Neuronal stem cell (in vitro differentiated cells): Measurements from ENCODE around the gene NUDT6.
"Not testable (repeated sequence)": the region's sequence is repeated elsewhere in the genome, so short reads cannot be mapped to it uniquely, and the experiment has no call there.

Source experiments
- DNase-seq: peaks from one replicate; pipeline ENCODE4 v3.0.0-alpha.2; 2013; ENCODE audit warnings: low spot score
- H2AFZ ChIP-seq: one replicate; pipeline ENCODE4 v1.6.1; 2013; ENCODE audit warnings: mild to moderate bottlenecking, low read length, inconsistent platforms
- H2AK5ac ChIP-seq: 2 replicates; pipeline ENCODE4 v1.6.1; 2013; ENCODE audit warnings: low read depth, mild to moderate bottlenecking, inconsistent platforms, low read length, moderate library complexity, mixed read lengths
- H2BK120ac ChIP-seq: 2 replicates; pipeline ENCODE4 v1.6.1; 2013; ENCODE audit warnings: low read depth, mild to moderate bottlenecking, inconsistent platforms, low read length, moderate library complexity, mixed read lengths
- H2BK12ac ChIP-seq: one replicate; pipeline ENCODE4 v1.6.1; 2013; ENCODE audit warnings: low read length, inconsistent platforms
- H2BK15ac ChIP-seq: 2 replicates; pipeline ENCODE4 v1.6.1; 2013; ENCODE audit warnings: mild to moderate bottlenecking, low read length, inconsistent platforms, mixed read lengths
- H2BK5ac ChIP-seq: one replicate; pipeline ENCODE4 v1.6.1; 2013; ENCODE audit warnings: inconsistent platforms, mild to moderate bottlenecking, low read length, moderate library complexity
- H3K14ac ChIP-seq: one replicate; pipeline ENCODE4 v1.6.1; 2013; ENCODE audit warnings: low read length, inconsistent platforms
- H3K18ac ChIP-seq: 2 replicates; pipeline ENCODE4 v1.6.1; 2013; ENCODE audit warnings: low read length, inconsistent platforms
- H3K23ac ChIP-seq: 2 replicates; pipeline ENCODE4 v1.6.1; 2013; ENCODE audit warnings: low read depth, mild to moderate bottlenecking, mixed read lengths, low read length, inconsistent platforms; ENCODE audit not compliant: poor library complexity
- H3K27ac ChIP-seq: replicated peaks from 3 replicates; pipeline ENCODE4 v1.5.1; 2013; ENCODE audit warnings: low read length, inconsistent platforms
- H3K27me3 ChIP-seq, 3 experiments: 2 replicates each; pipeline ENCODE4 v1.6.1; 2013; ENCODE audit warnings: low read length in 3 of 3, mild to moderate bottlenecking in 2 of 3, inconsistent platforms in 1 of 3, low read depth in 1 of 3, mixed read lengths in 1 of 3, moderate library complexity in 1 of 3; ENCODE audit not compliant: control insufficient read depth in 3 of 3, insufficient read depth in 3 of 3
- H3K36me3 ChIP-seq, 2 donors: replicated peaks in 1 of 2; 2 replicates each; pipeline ENCODE4 v1.6.1; 2013; ENCODE audit warnings: low read length in 2 of 2; ENCODE audit not compliant: control insufficient read depth in 2 of 2, insufficient read depth in 2 of 2
- H3K4ac ChIP-seq: 2 replicates; pipeline ENCODE4 v1.6.1; 2013; ENCODE audit warnings: inconsistent platforms, mild to moderate bottlenecking, low read length, moderate library complexity
- H3K4me1 ChIP-seq, 2 donors: 1 replicate in 1 of 2; 2 replicates in 1 of 2; pipeline ENCODE4 v1.6.1; 2013; ENCODE audit warnings: low read length in 2 of 2, low read depth in 1 of 2; ENCODE audit not compliant: control insufficient read depth in 2 of 2, insufficient read depth in 1 of 2
- H3K4me2 ChIP-seq: one replicate; pipeline ENCODE4 v1.6.1; 2013; ENCODE audit warnings: mild to moderate bottlenecking, low read length, inconsistent platforms; ENCODE audit not compliant: insufficient read depth, poor library complexity, severe bottlenecking
- H3K4me3 ChIP-seq, 2 donors: 2 replicates each; pipeline ENCODE4 v1.5.1; 2013; ENCODE audit warnings: low read length in 2 of 2, mild to moderate bottlenecking in 2 of 2, inconsistent platforms in 1 of 2, moderate library complexity in 1 of 2
- H3K79me1 ChIP-seq: one replicate; pipeline ENCODE4 v1.6.1; 2013; ENCODE audit warnings: low read depth, mild to moderate bottlenecking, inconsistent platforms, low read length, moderate library complexity
- H3K9ac ChIP-seq: one replicate; pipeline ENCODE4 v1.6.1; 2013; ENCODE audit warnings: mild to moderate bottlenecking, low read depth, low read length, inconsistent platforms; ENCODE audit not compliant: poor library complexity
- H3K9me3 ChIP-seq, 2 donors: replicated peaks in 1 of 2; 2 replicates each; pipeline versions ENCODE3 to v1.6.1; 2013; ENCODE audit warnings: low read length in 2 of 2, mild to moderate bottlenecking in 2 of 2, inconsistent platforms in 1 of 2, low read depth in 1 of 2, mixed read lengths in 1 of 2, moderate library complexity in 1 of 2; ENCODE audit not compliant: control insufficient read depth in 2 of 2, insufficient read depth in 1 of 2
- H4K8ac ChIP-seq: one replicate; pipeline ENCODE4 v1.6.1; 2013; ENCODE audit warnings: low read depth, mild to moderate bottlenecking, inconsistent platforms, low read length, moderate library complexity
- H4K91ac ChIP-seq: one replicate; pipeline ENCODE4 v1.6.1; 2013; ENCODE audit warnings: low read length, low read depth, mild to moderate bottlenecking, inconsistent platforms; ENCODE audit not compliant: poor library complexity
- WGBS, 2 donors: extraction: QIAGEN DNeasy Blood & Tissue Kit; methylation state at CpG; one replicate each; pipeline ENCODE4 v1.1.7; 2013; ENCODE audit warnings: missing lambda C conversion rate in 2 of 2, mixed read lengths in 1 of 2; ENCODE audit not compliant: insufficient read length in 2 of 2, insufficient replicate concordance in 1 of 2; ENCODE audit errors: extremely low coverage in 2 of 2; 5-methylcytosine and 5-hydroxymethylcytosine counted together

Gene NUDT6

GRCh38 chr4:122845760-122846159 is 76.6 kb downstream of the NUDT6 start:
- Histone ChIP-seq H3K9me3 (peaks cover 2 to 19% of the 10 kb centered on the region in 2 donors), H3K9ac (no peak overlapping the region), H3K14ac (no peak overlapping the region), H3K23ac (no peak overlapping the region), H2AK5ac (no peak overlapping the region), H4K91ac (no peak overlapping the region), H2BK5ac (no peak overlapping the region), H3K79me1 (peaks cover 7% of the 10 kb centered on the region), H3K18ac (no peak overlapping the region), H2BK120ac (no peak overlapping the region), H4K8ac (no peak overlapping the region), H3K36me3 (peaks cover 4% of the 10 kb centered on the region in 2 donors), H2AFZ (no peak overlapping the region), H3K4me3 (no peak overlapping the region), H3K4me2 (no peak overlapping the region), H3K27me3 (no peaks in the 10 kb centered on the region), H2BK12ac (no peak overlapping the region), H3K27ac (no peak overlapping the region), H3K4me1 (peaks cover 0 to 2% of the 10 kb centered on the region in 2 donors), H3K4ac (no peak overlapping the region), H2BK15ac (no peak overlapping the region)
- DNase-seq, result no peak
- WGBS, 2 donors, result no CpG with 5 or more reads among the region's 3 CpGs

DNA sequence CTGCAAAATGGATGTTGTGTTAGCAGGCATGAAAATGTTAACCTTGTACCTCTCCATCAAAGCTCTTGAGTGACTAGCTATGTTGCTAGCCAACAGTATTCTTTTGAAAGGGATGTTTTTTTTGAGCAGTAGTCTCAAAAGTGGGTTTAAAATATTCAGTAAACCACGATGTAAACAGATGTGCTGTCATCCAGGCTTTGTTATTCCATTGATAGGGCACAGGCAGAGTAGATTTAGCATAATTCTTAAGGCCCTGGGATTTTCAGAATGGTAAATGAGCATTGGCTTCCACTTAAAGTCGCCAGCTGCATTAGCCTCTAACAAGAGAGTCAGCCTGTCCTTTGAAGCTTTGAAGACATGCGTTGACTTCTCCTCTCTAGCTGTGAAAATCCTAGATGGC is 77.3 kb downstream of the NUDT6 start:
- Histone ChIP-seq H3K27me3 (no peaks in the 10 kb centered on the region), H3K36me3 (peaks cover 6 to 11% of the 10 kb centered on the region in 2 donors), H3K4me2 (no peak overlapping the region), H3K23ac (no peak overlapping the region), H2AK5ac (no peak overlapping the region), H3K14ac (no peak overlapping the region), H4K8ac (no peak overlapping the region), H4K91ac (no peak overlapping the region), H3K4ac (no peak overlapping the region), H2BK5ac (no peak overlapping the region), H3K4me1 (peaks cover 0 to 2% of the 10 kb centered on the region in 2 donors), H3K9ac (no peak overlapping the region), H3K4me3 (no peak overlapping the region), H2BK120ac (no peak overlapping the region), H3K9me3 (peaks cover 2 to 23% of the 10 kb centered on the region in 2 donors), H2BK12ac (no peak overlapping the region), H2BK15ac (no peak overlapping the region), H3K79me1 (peaks cover 7% of the 10 kb centered on the region), H2AFZ (no peak overlapping the region), H3K27ac (no peak overlapping the region), H3K18ac (no peak overlapping the region)
- whole genome bisulfite sequencing, 2 donors, result no CpG with 5 or more reads among the region's 3 CpGs
- no peak for DNase-seq

- H4K91ac ChIP-seq, H3K14ac ChIP-seq, H2BK5ac ChIP-seq, H3K4ac ChIP-seq, H3K18ac ChIP-seq, H3K27ac ChIP-seq, H2AK5ac ChIP-seq, H2BK12ac ChIP-seq, H3K23ac ChIP-seq, H3K27me3 ChIP-seq, H4K8ac ChIP-seq, H3K4me1 ChIP-seq, H3K4me3 ChIP-seq, H3K79me1 ChIP-seq, H2BK120ac ChIP-seq, H3K4me2 ChIP-seq, H2BK15ac ChIP-seq, DNase-seq, H3K9ac ChIP-seq, H2AFZ ChIP-seq: not testable (repeated sequence)
- Histone ChIP-seq H3K36me3 (peaks cover 8 to 18% of the 10 kb centered on the region in 2 donors), H3K9me3 (peaks cover 2 to 29% of the 10 kb centered on the region in 2 donors)
- WGBS, 2 donors, result no CpG with 5 or more reads among the region's 1 CpG
Measured at GRCh38 chr4:122844391-122844790, 78.0 kb downstream of the NUDT6 start.

DNA sequence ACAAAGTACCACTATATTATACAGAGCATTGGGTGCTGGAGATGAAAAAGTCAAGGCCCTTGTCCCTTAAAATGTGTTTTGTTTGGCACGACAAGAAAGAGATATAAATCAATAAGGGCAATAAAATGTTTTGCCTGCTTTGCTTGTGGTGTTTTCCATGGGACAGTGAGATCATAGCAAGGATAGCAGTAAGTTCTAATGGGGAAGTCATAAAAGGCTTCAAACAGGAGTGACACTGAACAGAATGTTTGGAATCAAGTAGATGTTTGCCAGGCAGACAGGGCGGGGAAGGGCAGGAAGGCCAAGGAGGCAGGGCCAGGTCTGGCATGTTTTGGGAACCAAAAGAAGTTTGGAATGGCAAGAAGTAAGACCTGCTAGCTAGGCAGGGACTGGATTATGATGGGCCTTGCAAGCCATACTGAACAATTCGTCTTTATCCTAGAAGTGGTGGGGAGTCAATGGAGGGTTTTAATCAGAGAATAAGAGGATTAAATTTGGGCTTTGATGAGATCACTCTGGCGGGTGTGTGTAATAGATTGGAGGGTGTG is 79.3 kb downstream of the NUDT6 start:
- H3K27ac ChIP-seq, result no peak overlapping the region

More for the DNA sequence above, 79.3 kb downstream of the NUDT6 start:
- Histone ChIP-seq H2BK15ac (no peak overlapping the region), H2BK5ac (no peak overlapping the region), H2BK12ac (no peak overlapping the region), H3K23ac (no peak overlapping the region), H2AFZ (no peak overlapping the region), H3K9ac (no peak overlapping the region), H4K91ac (no peak overlapping the region), H2BK120ac (no peak overlapping the region), H3K36me3 (peaks cover 7 to 25% of the 10 kb centered on the region in 2 donors), H3K18ac (no peak overlapping the region), H3K14ac (no peak overlapping the region), H3K4me2 (no peak overlapping the region), H3K79me1 (peaks cover 2% of the 10 kb centered on the region), H3K9me3 (peaks cover 2 to 23% of the 10 kb centered on the region in 2 donors), H4K8ac (no peak overlapping the region), H3K4me3 (no peak overlapping the region), H3K4me1 (peaks cover 0 to 2% of the 10 kb centered on the region in 2 donors), H2AK5ac (no peak overlapping the region), H3K4ac (no peak overlapping the region), H3K27me3 (no peaks in the 10 kb centered on the region)
- WGBS, 2 donors, result no CpG with 5 or more reads among the region's 4 CpGs
- DNase-seq, result no peak
